ENCODE results near the gene FSCN2.
A peak's percentile ranks its signal among the peaks of the same experiment; 100 is the strongest.

Gene FSCN2

DNA sequence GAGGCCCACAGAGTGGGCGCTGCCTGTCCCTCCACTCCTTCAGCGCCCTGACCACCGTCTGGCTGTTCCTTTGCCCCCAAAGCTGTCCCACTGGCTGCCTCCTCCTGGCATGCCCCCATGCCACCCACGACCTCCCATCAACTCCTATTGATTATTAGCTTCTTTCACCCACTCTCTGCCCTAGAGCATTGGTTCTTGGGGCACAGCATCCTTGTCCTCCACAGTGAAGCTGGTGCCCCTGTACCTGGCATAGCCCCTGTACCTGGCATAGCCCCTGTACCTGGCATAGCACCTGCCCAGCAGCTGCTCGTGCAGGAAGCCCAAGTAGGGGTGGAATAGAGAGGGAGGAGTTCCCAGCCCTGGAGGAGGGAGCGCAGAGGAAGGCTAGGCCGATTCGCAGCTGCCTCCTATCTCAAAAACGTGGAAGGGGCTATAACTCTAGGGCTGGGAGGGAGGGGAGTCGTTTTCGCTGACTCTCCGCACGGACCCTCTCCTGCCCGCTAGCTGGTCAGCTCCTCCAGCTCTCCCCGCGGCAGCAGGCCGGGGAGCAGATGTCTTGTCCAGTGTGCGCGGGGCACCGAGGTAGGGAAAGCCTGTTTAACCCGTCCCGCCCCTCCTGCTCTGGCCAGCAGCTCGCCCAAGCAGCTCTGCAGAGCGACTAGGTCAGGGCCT lies 9.9 kb upstream of the FSCN2 start:
- Histone ChIP-seq H3K27ac (ENCODE audit: low read depth, low read length, poor library complexity, severe bottlenecking) (peak overlapping the region; percentile 88), H3K9me3 (ENCODE audit: low read length) (no peaks in the 10 kb centered on the region), H3K4me3 (ENCODE audit: low read depth, low read length, poor library complexity, severe bottlenecking) (peak overlapping the region; percentile 56), H3K79me2 (ENCODE audit: insufficient read depth, low read length) (no peaks in the 10 kb centered on the region), H3K4me2 (ENCODE audit: low read length) (peak overlapping the region; percentile 96), H3K36me3 (ENCODE audit: insufficient read depth, low read length) (no peaks in the 10 kb centered on the region), H3K9me2 (ENCODE audit: low read depth, low read length) (no peaks in the 10 kb centered on the region), H3K4me1 (ENCODE audit: insufficient read depth, low read length, severe bottlenecking) (peaks cover 63% of the 10 kb centered on the region), H3F3A (ENCODE audit: insufficient read depth, low read length) (peaks cover 12% of the 10 kb centered on the region; the same call in 1 of the 2 replicates), H3K27me3 (ENCODE audit: insufficient read depth, low read length) (peaks cover 7% of the 10 kb centered on the region; the same call in 1 of the 2 replicates), H3K9ac (ENCODE audit: low read length) (peak overlapping the region; percentile 61; the same call in 1 of the 2 replicates), H2AFZ (ENCODE audit: low read length) (no peak overlapping the region), H4K20me1 (ENCODE audit: insufficient read depth, low read length) (no peaks in the 10 kb centered on the region)
- TF ChIP-seq, protein P1, sequence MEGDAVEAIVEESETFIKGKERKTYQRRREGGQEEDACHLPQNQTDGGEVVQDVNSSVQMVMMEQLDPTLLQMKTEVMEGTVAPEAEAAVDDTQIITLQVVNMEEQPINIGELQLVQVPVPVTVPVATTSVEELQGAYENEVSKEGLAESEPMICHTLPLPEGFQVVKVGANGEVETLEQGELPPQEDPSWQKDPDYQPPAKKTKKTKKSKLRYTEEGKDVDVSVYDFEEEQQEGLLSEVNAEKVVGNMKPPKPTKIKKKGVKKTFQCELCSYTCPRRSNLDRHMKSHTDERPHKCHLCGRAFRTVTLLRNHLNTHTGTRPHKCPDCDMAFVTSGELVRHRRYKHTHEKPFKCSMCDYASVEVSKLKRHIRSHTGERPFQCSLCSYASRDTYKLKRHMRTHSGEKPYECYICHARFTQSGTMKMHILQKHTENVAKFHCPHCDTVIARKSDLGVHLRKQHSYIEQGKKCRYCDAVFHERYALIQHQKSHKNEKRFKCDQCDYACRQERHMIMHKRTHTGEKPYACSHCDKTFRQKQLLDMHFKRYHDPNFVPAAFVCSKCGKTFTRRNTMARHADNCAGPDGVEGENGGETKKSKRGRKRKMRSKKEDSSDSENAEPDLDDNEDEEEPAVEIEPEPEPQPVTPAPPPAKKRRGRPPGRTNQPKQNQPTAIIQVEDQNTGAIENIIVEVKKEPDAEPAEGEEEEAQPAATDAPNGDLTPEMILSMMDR (IDR thresholded peaks at IDR 0.05; ENCODE audit: low read length): no peak
- no peak for TF ChIP-seq EZH2 (IDR thresholded peaks at IDR 0.05; ENCODE audit: borderline replicate concordance, low read length)

DNA sequence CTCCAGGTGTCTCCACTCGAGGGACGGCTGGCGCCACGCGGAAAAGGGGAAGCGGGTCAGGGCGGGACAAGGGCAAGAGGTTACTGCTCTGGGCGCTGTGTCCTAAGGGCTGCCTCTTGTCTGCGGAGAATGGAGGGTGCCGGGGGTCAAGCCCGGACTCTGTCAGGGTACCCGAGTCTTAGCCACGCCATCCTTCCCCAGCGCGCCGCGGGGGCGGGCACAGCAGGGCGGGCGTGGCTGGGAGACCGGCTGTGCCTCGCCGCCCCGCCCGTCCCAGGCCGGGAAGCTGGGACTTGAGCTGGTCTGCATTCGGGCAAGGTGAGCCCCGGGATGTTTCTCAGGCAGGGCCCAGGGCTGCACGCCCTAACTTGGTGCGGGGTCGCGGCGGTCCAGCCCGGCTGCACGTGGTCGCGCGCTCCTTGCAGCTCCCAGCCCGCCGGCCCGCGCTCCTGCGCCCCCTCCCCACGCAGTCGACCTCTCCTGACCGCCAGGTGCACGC lies 9.3 kb upstream of the FSCN2 start:
- no peak for TF ChIP-seq EZH2 (IDR thresholded peaks at IDR 0.05; ENCODE audit: borderline replicate concordance, low read length)
- TF ChIP-seq, protein P1 (IDR thresholded peaks at IDR 0.05; ENCODE audit: low read length): no peak
- Histone ChIP-seq H3K79me2 (ENCODE audit: insufficient read depth, low read length) (no peaks in the 10 kb centered on the region), H4K20me1 (ENCODE audit: insufficient read depth, low read length) (no peaks in the 10 kb centered on the region), H3K27ac (ENCODE audit: low read depth, low read length, poor library complexity, severe bottlenecking) (peak overlapping the region; percentile 88), H3K4me3 (ENCODE audit: low read depth, low read length, poor library complexity, severe bottlenecking) (peak overlapping the region; percentile 56), H3K9ac (ENCODE audit: low read length) (peak overlapping the region; percentile 61; the same call in 1 of the 2 replicates), H3K4me1 (ENCODE audit: insufficient read depth, low read length, severe bottlenecking) (peaks cover 57% of the 10 kb centered on the region), H3F3A (ENCODE audit: insufficient read depth, low read length) (peaks cover 8% of the 10 kb centered on the region; the same call in 1 of the 2 replicates), H3K9me2 (ENCODE audit: low read depth, low read length) (no peaks in the 10 kb centered on the region), H3K27me3 (ENCODE audit: insufficient read depth, low read length) (peaks cover 9% of the 10 kb centered on the region; the same call in 1 of the 2 replicates), H3K9me3 (ENCODE audit: low read length) (no peaks in the 10 kb centered on the region), H3K4me2 (ENCODE audit: low read length) (peak overlapping the region; percentile 96), H3K36me3 (ENCODE audit: insufficient read depth, low read length) (no peaks in the 10 kb centered on the region), H2AFZ (ENCODE audit: low read length) (no peak overlapping the region)

DNA sequence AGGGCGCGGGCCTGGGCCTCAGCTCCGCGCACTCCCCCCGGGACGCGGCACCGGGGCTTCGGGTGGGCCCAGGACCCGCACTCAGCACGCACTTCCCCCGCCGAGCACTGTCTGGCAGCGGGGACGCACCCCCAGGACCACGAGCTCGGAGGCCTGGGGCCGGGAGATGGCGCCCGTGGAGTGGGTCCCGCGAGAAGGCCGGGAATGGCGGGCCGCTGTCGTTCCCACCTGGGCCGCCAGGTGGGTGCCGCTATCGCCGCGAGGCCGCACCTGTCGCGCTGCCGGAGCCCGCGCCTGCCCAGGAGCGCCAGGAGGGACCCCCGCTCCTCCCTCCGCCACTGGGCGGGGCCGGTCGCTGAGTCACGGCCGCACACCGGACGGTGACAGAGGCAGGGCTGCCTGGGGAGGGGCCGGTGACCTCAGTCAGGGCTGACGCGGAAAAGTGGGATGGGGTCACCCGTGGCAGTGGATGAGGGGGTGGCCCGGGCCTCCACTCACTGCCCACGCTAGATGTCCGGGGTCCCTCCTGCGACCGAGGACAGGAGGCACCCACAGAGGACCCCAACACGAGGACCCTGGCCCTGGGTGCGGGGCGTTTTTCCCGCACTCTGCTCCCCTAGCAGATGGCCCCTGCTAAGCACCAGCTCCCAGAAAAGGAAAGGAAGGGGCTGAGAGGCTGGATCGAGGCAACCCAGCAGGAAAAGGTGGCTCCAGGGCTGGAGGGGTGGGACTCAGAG lies 8.7 kb upstream of the FSCN2 start:
- H3K9me2 ChIP-seq (ENCODE audit: low read depth, low read length): no peaks in the 10 kb centered on the region
- H3K79me2 ChIP-seq (ENCODE audit: insufficient read depth, low read length): no peaks in the 10 kb centered on the region
- H3K27ac ChIP-seq (ENCODE audit: low read depth, low read length, poor library complexity, severe bottlenecking): peak overlapping the region; percentile 88
- peak overlapping the region; percentile 56 for H3K4me3 ChIP-seq (ENCODE audit: low read depth, low read length, poor library complexity, severe bottlenecking)
- peaks cover 8% of the 10 kb centered on the region; the same call in 1 of the 2 replicates for H3F3A ChIP-seq (ENCODE audit: insufficient read depth, low read length)
- H3K4me2 ChIP-seq (ENCODE audit: low read length): peak overlapping the region; percentile 96
- no peak overlapping the region for H2AFZ ChIP-seq (ENCODE audit: low read length)
- peaks cover 15% of the 10 kb centered on the region; the same call in 1 of the 2 replicates for H3K27me3 ChIP-seq (ENCODE audit: insufficient read depth, low read length)
- peaks cover 52% of the 10 kb centered on the region for H3K4me1 ChIP-seq (ENCODE audit: insufficient read depth, low read length, severe bottlenecking)
- H3K9ac ChIP-seq (ENCODE audit: low read length): peak overlapping the region; percentile 61; the same call in 1 of the 2 replicates
- no peak for TF ChIP-seq EZH2 (IDR thresholded peaks at IDR 0.05; ENCODE audit: borderline replicate concordance, low read length)
- TF ChIP-seq, protein P1 (IDR thresholded peaks at IDR 0.05; ENCODE audit: low read length): peak; percentile 45
- no peaks in the 10 kb centered on the region for H4K20me1 ChIP-seq (ENCODE audit: insufficient read depth, low read length)
- no peaks in the 10 kb centered on the region for H3K9me3 ChIP-seq (ENCODE audit: low read length)
- H3K36me3 ChIP-seq (ENCODE audit: insufficient read depth, low read length): no peaks in the 10 kb centered on the region
